CD4-positive, alpha-beta T cell (primary cell): ENCODE results near the gene ITSN1. TPM values are rescaled to one million over a fixed set of nuclear protein-coding genes. Genes with fewer than 3 reads are reported as not detected.
"Not testable (repeated sequence)": the region's sequence is repeated elsewhere in the genome, so short reads cannot be mapped to it uniquely, and the experiment has no call there.

Source experiments
- ATAC-seq: fragments of 200-7000 bp; cut with Tn5 transposase; one replicate; pipeline ENCODE4 v1.10.0; 2022; ENCODE audit warnings: mild to moderate bottlenecking; ENCODE audit not compliant: poor library complexity
- CTCF ChIA-PET: fragments of 350-600 bp; sonication (Branson Sonifier 250); formaldehyde crosslinking; loops from one replicate; lab custom pipeline; 2021; ENCODE audit warnings: antibody characterized with exemption, inconsistent platforms; lab: Charles Lee
- POLR2A ChIA-PET: fragments of 350-600 bp; sonication (Branson Sonifier 250); formaldehyde crosslinking; loops from one replicate; lab custom pipeline; 2021; ENCODE audit warnings: antibody characterized with exemption, inconsistent platforms; lab: Charles Lee
- DNase-seq, 14 experiments: peaks; one replicate each; pipeline ENCODE4 v3.0.0-alpha.2; 2013 to 2020; ENCODE audit warnings: mixed read lengths in 2 of 14
- H3K27ac ChIP-seq, 2 donors: one replicate each; pipeline versions ENCODE4 v1.5.1 to v1.7.0; 2013; ENCODE audit warnings: low read length in 2 of 2, low read depth in 1 of 2, mild to moderate bottlenecking in 1 of 2
- H3K27me3 ChIP-seq, 2 experiments: 1 replicate in 1 of 2; 2 replicates in 1 of 2; pipeline versions ENCODE4 v1.6.1 to v1.7.0; 2013; ENCODE audit warnings: low read length in 2 of 2, control low read depth in 1 of 2, mild to moderate bottlenecking in 1 of 2, moderate library complexity in 1 of 2; ENCODE audit not compliant: insufficient read depth in 2 of 2, control insufficient read depth in 1 of 2
- H3K36me3 ChIP-seq: one replicate; pipeline ENCODE4 v1.6.1; 2013; ENCODE audit warnings: low read length, control low read depth; ENCODE audit not compliant: insufficient read depth
- H3K4me1 ChIP-seq: one replicate; pipeline ENCODE4 v1.6.1; 2013; ENCODE audit warnings: low read length, control low read depth; ENCODE audit not compliant: insufficient read depth
- H3K4me3 ChIP-seq: one replicate; pipeline ENCODE4 v1.5.1; 2013; ENCODE audit warnings: mild to moderate bottlenecking, low read length, moderate library complexity
- H3K9me3 ChIP-seq, 2 experiments: 1 replicate in 1 of 2; 2 replicates in 1 of 2; pipeline versions ENCODE4 v1.6.1 to v1.7.0; 2013; ENCODE audit warnings: low read length in 2 of 2, mild to moderate bottlenecking in 2 of 2, control low read depth in 1 of 2, moderate library complexity in 1 of 2; ENCODE audit not compliant: control insufficient read depth in 1 of 2, insufficient read depth in 1 of 2
- H3K27ac Mint-ChIP-seq: one replicate; pipeline ENCODE4 v1.8.0; 2020; ENCODE audit warnings: mixed read lengths
- H3K27me3 Mint-ChIP-seq: one replicate; pipeline ENCODE4 v1.8.0; 2021; ENCODE audit warnings: mixed read lengths
- H3K36me3 Mint-ChIP-seq: one replicate; pipeline ENCODE4 v1.8.0; 2021; ENCODE audit warnings: low read depth, mixed read lengths
- H3K4me1 Mint-ChIP-seq: one replicate; pipeline ENCODE4 v1.8.0; 2021; ENCODE audit warnings: low read depth, mixed read lengths
- H3K4me3 Mint-ChIP-seq: one replicate; pipeline ENCODE4 v1.8.0; 2020; ENCODE audit warnings: mild to moderate bottlenecking, mixed read lengths
- H3K9me3 Mint-ChIP-seq: one replicate; pipeline ENCODE4 v1.8.0; 2020; ENCODE audit warnings: mixed read lengths
- CTCF ChIP-seq: fragments of 200-600 bp; IDR thresholded peaks from one replicate; pipeline ENCODE4 v1.8.0; 2022; ENCODE audit warnings: antibody characterized with exemption, mild to moderate bottlenecking
- intact Hi-C, 2 experiments: fragments of 100-400 bp; cut with DNase I in 1 of 2; cut with micrococcal nuclease in 1 of 2; formaldehyde crosslinking; loops; one replicate each; pipeline versions ENCODE4 v1.15.1 to v1.9.0; 2023 to 2025; cut with DNase I, micrococcal nuclease
- total RNA-seq, 174 experiments: library from RNA in 2 of 174; stranded (reverse) in 2 of 174; gene quantifications; one replicate each; pipeline ENCODE4 v1.2.3 and lab custom pipeline; 2021 to 2026

Gene ITSN1
- total RNA-seq, 2 experiments from 2014 or later, result 2.1 to 3.0 TPM

GRCh38 chr21:33924079-33924765, 281.9 kb downstream of the ITSN1 start:
- DNase-seq (peak; percentile 82 to 98 (median 91)), ATAC-seq (peak; percentile 96)
- Histone ChIP-seq H3K9me3 (peaks cover 0 to 8% of the 10 kb centered on the region in 2 experiments), H3K27me3 (no peaks in the 10 kb centered on the region), H3K27ac (no peak overlapping the region), H3K4me3 (no peak overlapping the region), H3K36me3 (no peaks in the 10 kb centered on the region), H3K4me1 (peaks cover 11% of the 10 kb centered on the region)
- intact Hi-C loops, result loop anchor here (1.0 to 10.0 kb wide), 7 partner anchors 53 to 424 kb away; no protein-coding TSS in a partner anchor
- Mint-ChIP-seq H3K27ac (peak overlapping the region; percentile 61), H3K27me3 (no peaks in the 10 kb centered on the region), H3K4me1 (peaks cover 12% of the 10 kb centered on the region), H3K9me3 (no peaks in the 10 kb centered on the region), H3K4me3 (no peak overlapping the region), H3K36me3 (peaks cover 8% of the 10 kb centered on the region)
- POLR2A ChIA-PET, result interaction anchor here (0.6 to 3.3 kb wide), 22 partner anchors 9 to 424 kb away, joined by 3 to 60 read pairs (median 4); partner anchors contain the start of genes MRPS6 and SLC5A3
- CTCF ChIA-PET, result interaction anchor here (0.6 to 3.8 kb wide), 62 partner anchors 9 to 443 kb away, joined by 3 to 114 read pairs (median 5); partner anchors contain the start of genes ATP5PO, MRPS6 and SLC5A3
- peak; percentile 88 for TF ChIP-seq CTCF

- Mint-ChIP-seq H3K4me3 (no peak overlapping the region), H3K27ac (peak overlapping the region; percentile 61), H3K36me3 (peaks cover 8% of the 10 kb centered on the region), H3K27me3 (no peaks in the 10 kb centered on the region), H3K9me3 (no peaks in the 10 kb centered on the region), H3K4me1 (peaks cover 12% of the 10 kb centered on the region)
- DNase-seq (peak in 2 of 14 experiments; percentile 24 to 27), ATAC-seq (no peak)
- Histone ChIP-seq H3K4me3 (no peak overlapping the region), H3K4me1 (peaks cover 11% of the 10 kb centered on the region), H3K36me3 (no peaks in the 10 kb centered on the region), H3K27me3 (no peaks in the 10 kb centered on the region), H3K9me3 (peaks cover 0 to 8% of the 10 kb centered on the region in 2 experiments), H3K27ac (no peak overlapping the region)
- ChIA-PET CTCF (interaction anchor here (0.7 to 3.8 kb wide), 29 partner anchors 9 to 442 kb away, joined by 3 to 114 read pairs (median 11); partner anchors contain the start of genes ATP5PO, MRPS6 and SLC5A3), POLR2A (interaction anchor here (0.6 to 3.3 kb wide), 16 partner anchors 9 to 424 kb away, joined by 3 to 60 read pairs (median 6); partner anchors contain the start of genes MRPS6 and SLC5A3)
- no peak for TF ChIP-seq CTCF
- intact Hi-C loops, result loop anchor here (1.0 to 10.0 kb wide), 7 partner anchors 53 to 424 kb away; no protein-coding TSS in a partner anchor
These were observed 282.4 kb downstream of the ITSN1 start for GRCh38 chr21:33924766-33925100.

GRCh38 chr21:33926248-33926647, 283.9 kb downstream of the ITSN1 start:
- H3K36me3 Mint-ChIP-seq, result peaks cover 10% of the 10 kb centered on the region
- H3K27me3 ChIP-seq, H3K27ac ChIP-seq, H3K4me3 ChIP-seq, CTCF ChIA-PET, POLR2A ChIA-PET, H3K4me3 Mint-ChIP-seq, ATAC-seq, H3K36me3 ChIP-seq, H3K27ac Mint-ChIP-seq, H3K27me3 Mint-ChIP-seq, H3K9me3 Mint-ChIP-seq, DNase-seq, H3K9me3 ChIP-seq: not testable (repeated sequence)
- intact Hi-C loops, result loop anchor here in 1 of 2 experiments (10.0 kb wide), 1 partner anchor 279 kb away; no protein-coding TSS in a partner anchor
- H3K4me1 Mint-ChIP-seq, result peaks cover 14% of the 10 kb centered on the region
- H3K4me1 ChIP-seq, result peaks cover 11% of the 10 kb centered on the region

GRCh38 chr21:33931052-33931798, 288.9 kb downstream of the ITSN1 start:
- H3K4me1 ChIP-seq, result peaks cover 36% of the 10 kb centered on the region
- intact Hi-C loops, H3K36me3 ChIP-seq, H3K27me3 Mint-ChIP-seq, H3K27me3 ChIP-seq, H3K9me3 ChIP-seq, H3K9me3 Mint-ChIP-seq: not testable (repeated sequence)
- H3K36me3 Mint-ChIP-seq, result peaks cover 31% of the 10 kb centered on the region
- CTCF ChIA-PET, result interaction anchor here (1.0 to 4.0 kb wide), 3 partner anchors 11 to 198 kb away, joined by 5 to 24 read pairs (median 6); no protein-coding TSS in a partner anchor
- DNase-seq, result peak; percentile 48 to 94 (median 70)
- peak overlapping the region; percentile 98 for H3K27ac Mint-ChIP-seq
- POLR2A ChIA-PET, result interaction anchor here (0.9 to 10.1 kb wide), 16 partner anchors 10 to 417 kb away, joined by 3 to 519 read pairs (median 3); partner anchors contain the start of genes ATP5PO, GART, MRPS6 and SLC5A3
- peak overlapping the region; percentile 88 to 95 for H3K27ac ChIP-seq
- peak overlapping the region; percentile 94 for H3K4me3 Mint-ChIP-seq
- peak overlapping the region; percentile 71 for H3K4me3 ChIP-seq
- H3K4me1 Mint-ChIP-seq, result peaks cover 52% of the 10 kb centered on the region
- ATAC-seq, result peak; percentile 94
